Loucy (cell line): Measurements from ENCODE around the gene TTBK2.

Experiments
- EZH2phosphoT487 ChIP-seq: fragments of 200-600 bp; IDR thresholded peaks from 2 replicates; pipeline ENCODE4 v1.6.1; 2018; ENCODE audit warnings: antibody characterized with exemption, mild to moderate bottlenecking, moderate library complexity, borderline replicate concordance
- TF ChIP-seq, protein P1 (sequence below): fragments of 200-600 bp; sonication (generic); conservative IDR thresholded peaks from 2 replicates; pipeline ENCODE4 v1.5.1; 2014; ENCODE audit warnings: mild to moderate bottlenecking, antibody characterized with exemption, low read length

DNA sequence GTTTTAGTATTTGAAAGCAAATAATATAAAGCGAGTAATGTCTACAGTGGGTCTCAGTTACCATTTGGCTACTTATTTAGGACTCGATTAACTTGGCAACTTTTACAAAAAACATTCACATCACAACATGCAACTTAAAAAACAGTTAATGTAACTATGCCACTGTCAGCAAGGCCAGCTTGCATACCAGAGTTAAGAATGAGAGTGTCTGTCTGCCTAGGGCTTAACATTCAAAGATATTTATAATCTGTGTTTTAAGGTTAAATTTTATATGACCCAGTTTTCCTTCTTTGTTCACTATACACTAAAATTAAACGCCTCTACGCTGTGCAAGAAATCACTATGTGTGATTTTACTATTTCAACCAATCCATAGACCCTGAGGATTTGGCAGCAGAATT, 178.4 kb downstream of the TTBK2 start:
- TF ChIP-seq, protein P1, sequence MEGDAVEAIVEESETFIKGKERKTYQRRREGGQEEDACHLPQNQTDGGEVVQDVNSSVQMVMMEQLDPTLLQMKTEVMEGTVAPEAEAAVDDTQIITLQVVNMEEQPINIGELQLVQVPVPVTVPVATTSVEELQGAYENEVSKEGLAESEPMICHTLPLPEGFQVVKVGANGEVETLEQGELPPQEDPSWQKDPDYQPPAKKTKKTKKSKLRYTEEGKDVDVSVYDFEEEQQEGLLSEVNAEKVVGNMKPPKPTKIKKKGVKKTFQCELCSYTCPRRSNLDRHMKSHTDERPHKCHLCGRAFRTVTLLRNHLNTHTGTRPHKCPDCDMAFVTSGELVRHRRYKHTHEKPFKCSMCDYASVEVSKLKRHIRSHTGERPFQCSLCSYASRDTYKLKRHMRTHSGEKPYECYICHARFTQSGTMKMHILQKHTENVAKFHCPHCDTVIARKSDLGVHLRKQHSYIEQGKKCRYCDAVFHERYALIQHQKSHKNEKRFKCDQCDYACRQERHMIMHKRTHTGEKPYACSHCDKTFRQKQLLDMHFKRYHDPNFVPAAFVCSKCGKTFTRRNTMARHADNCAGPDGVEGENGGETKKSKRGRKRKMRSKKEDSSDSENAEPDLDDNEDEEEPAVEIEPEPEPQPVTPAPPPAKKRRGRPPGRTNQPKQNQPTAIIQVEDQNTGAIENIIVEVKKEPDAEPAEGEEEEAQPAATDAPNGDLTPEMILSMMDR: no peak
- TF ChIP-seq EZH2phosphoT487: no peak
